K562 (cell line): ENCODE measurements around the gene REX1BD. TPM values are rescaled to one million over a fixed set of nuclear protein-coding genes. Genes with fewer than 3 reads are reported as not detected.

Experiments used
- ARHGAP35 ChIP-seq: fragments of 450-650 bp; IDR thresholded peaks from 2 replicates; pipeline ENCODE4 v1.6.1; 2018; ENCODE audit not compliant: partially characterized antibody
- KAT8 ChIP-seq: fragments of 450-650 bp; IDR thresholded peaks from 2 replicates; pipeline ENCODE4 v1.6.1; 2016; ENCODE audit warnings: low read depth, mild to moderate bottlenecking
- MBD2 ChIP-seq: sonication (generic); IDR thresholded peaks from 2 replicates; pipeline ENCODE4 v1.6.1; 2016; ENCODE audit warnings: low read depth, borderline replicate concordance
- NR2F6 ChIP-seq: fragments of 450-650 bp; formaldehyde crosslinking; IDR thresholded peaks from 2 replicates; pipeline ENCODE4 v1.4.0; 2020; ENCODE audit warnings: mild to moderate bottlenecking
- PTBP1 ChIP-seq: fragments of 200-400 bp; formaldehyde crosslinking; IDR thresholded peaks from 2 replicates; pipeline ENCODE4 v1.6.1; 2017; ENCODE audit warnings: low read depth, low read length
- RBBP5 ChIP-seq: fragments of 200-600 bp; sonication (generic); IDR thresholded peaks from 2 replicates; pipeline ENCODE4 v1.6.1; 2012; ENCODE audit warnings: borderline replicate concordance, mild to moderate bottlenecking, low read length, control low read depth, inconsistent platforms; ENCODE audit not compliant: insufficient read depth, poor library complexity, severe bottlenecking
- SMAD1 ChIP-seq: fragments of 150-350 bp; IDR thresholded peaks from 2 replicates; pipeline ENCODE4 v1.6.1; 2014; ENCODE audit warnings: low read length, low read depth; ENCODE audit not compliant: partially characterized antibody
- STAT5B ChIP-seq: fragments of 250-450 bp; sonication (Bioruptor Pico); IDR thresholded peaks from 2 replicates; pipeline ENCODE4 v1.8.0; 2021; ENCODE audit warnings: mild to moderate bottlenecking, inconsistent platforms
- ZC3H4 ChIP-seq: sonication (generic); formaldehyde crosslinking; IDR thresholded peaks from 2 replicates; pipeline ENCODE4 v1.9.0; 2021; ENCODE audit warnings: missing genetic modification reagents, borderline replicate concordance
- ZNF586 ChIP-seq: fragments of 450-650 bp; formaldehyde crosslinking; conservative IDR thresholded peaks from 2 replicates; pipeline ENCODE4 v1.4.0; 2020; ENCODE audit warnings: mild to moderate bottlenecking, moderate library complexity
- polyA plus RNA-seq, 8 experiments: library from polyadenylated mRNA; depleted of rRNA in 4 of 8; stranded (reverse) in 5 of 8; unstranded in 3 of 8; fragments of >200 nt; fragmentation: Nextera tagmentation in 2 of 8; fragmentation: Illumina TruSeq in 1 of 8; extraction: Ambion mirVana in 2 of 8; extraction: Trizol in 1 of 8; gene quantifications; 2 replicates each; pipeline versions ENCODE4 v1.2.1 to v1.2.3, GENCODE V29; 2011 to 2014; ENCODE audit warnings: inconsistent platforms in 1 of 8, missing spikeins in 1 of 8
- total RNA-seq, 7 experiments: library from RNA; depleted of rRNA in 6 of 7; stranded (reverse); fragments of >200 nt in 6 of 7; fragmentation: Illumina TruSeq in 2 of 7; extraction: Trizol in 2 of 7; gene quantifications; 2 replicates each; pipeline versions ENCODE4 v1.2.1 to v1.2.3, GENCODE V29; 2011 to 2021; ENCODE audit warnings: low replicate concordance in 1 of 7
- TF ChIP-seq, protein P1 (sequence below): fragments of 250-450 bp; sonication (Bioruptor Pico); IDR thresholded peaks from 2 replicates; pipeline ENCODE4 v1.5.0; 2021; ENCODE audit warnings: mild to moderate bottlenecking, borderline replicate concordance
- TF ChIP-seq, protein P2 (sequence below): fragments of 200-800 bp; sonication (Bioruptor generic); IDR thresholded peaks from 2 replicates; pipeline ENCODE4 v1.6.1; 2016; ENCODE audit warnings: missing genetic modification characterization, missing compliant biosample characterization
- TF ChIP-seq, protein P3 (sequence below): fragments of 450-650 bp; formaldehyde crosslinking; IDR thresholded peaks from 2 replicates; pipeline ENCODE4 v1.4.0; 2020; ENCODE audit warnings: mild to moderate bottlenecking, mixed read lengths
- TF ChIP-seq, protein P4 (sequence below): fragments of 450-650 bp; formaldehyde crosslinking; IDR thresholded peaks from 2 replicates; pipeline ENCODE4 v1.4.0; 2020; ENCODE audit warnings: mild to moderate bottlenecking

REX1BD gene
- total and polyA plus RNA-seq, 9 of the 15 experiments (the other 6 are each of a cell fraction or from before 2014, with no cell fraction given): 1.9 to 136 (median 13.8) TPM

DNA sequence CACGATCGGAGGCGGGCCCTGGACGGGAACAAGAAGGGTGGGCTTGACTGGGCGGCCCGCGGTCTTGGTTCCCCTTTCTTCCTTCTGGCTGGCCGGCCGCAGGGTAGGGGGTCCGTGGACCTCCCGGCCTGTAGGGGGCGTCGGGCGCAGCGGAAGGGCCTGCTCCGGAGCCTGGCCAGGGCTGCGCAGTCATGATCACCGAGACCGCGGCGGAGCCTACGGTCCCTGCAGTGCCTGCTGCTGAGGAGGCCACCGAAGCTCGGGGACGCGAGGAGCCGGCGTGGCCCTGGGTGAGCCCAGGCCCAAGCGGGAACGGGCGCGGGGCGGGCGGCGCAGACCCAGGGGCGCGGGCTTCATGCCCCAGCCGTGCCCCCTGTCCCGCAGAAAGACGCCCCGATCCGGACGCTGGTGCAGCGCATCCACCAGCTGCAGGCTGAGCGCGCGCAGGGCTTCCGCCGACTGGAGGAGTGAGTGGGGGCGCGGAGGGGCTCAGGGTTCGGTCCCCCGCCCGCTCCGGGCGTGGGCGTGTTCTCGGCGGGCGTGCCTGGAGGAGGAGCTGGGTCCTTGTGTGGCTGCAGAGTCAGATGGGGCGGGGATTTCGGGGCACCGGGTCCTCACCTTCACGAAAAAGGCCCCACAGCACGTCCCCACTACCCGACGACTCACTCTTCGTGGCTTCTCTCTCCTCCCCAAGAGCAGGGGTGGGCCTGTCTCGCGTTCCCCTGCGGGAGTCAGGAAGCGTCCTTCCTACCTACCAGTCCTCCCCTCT, at the start of gene REX1BD (continued):
- TF ChIP-seq SMAD1: no peak
- TF ChIP-seq, protein P1, sequence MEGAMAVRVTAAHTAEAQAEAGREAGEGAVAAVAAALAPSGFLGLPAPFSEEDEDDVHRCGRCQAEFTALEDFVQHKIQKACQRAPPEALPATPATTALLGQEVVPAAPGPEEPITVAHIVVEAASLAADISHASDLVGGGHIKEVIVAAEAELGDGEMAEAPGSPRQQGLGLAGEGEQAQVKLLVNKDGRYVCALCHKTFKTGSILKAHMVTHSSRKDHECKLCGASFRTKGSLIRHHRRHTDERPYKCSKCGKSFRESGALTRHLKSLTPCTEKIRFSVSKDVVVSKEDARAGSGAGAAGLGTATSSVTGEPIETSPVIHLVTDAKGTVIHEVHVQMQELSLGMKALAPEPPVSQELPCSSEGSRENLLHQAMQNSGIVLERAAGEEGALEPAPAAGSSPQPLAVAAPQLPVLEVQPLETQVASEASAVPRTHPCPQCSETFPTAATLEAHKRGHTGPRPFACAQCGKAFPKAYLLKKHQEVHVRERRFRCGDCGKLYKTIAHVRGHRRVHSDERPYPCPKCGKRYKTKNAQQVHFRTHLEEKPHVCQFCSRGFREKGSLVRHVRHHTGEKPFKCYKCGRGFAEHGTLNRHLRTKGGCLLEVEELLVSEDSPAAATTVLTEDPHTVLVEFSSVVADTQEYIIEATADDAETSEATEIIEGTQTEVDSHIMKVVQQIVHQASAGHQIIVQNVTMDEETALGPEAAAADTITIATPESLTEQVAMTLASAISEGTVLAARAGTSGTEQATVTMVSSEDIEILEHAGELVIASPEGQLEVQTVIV (CRISPR knock-in tag): no peak
- TF ChIP-seq, protein P2, sequence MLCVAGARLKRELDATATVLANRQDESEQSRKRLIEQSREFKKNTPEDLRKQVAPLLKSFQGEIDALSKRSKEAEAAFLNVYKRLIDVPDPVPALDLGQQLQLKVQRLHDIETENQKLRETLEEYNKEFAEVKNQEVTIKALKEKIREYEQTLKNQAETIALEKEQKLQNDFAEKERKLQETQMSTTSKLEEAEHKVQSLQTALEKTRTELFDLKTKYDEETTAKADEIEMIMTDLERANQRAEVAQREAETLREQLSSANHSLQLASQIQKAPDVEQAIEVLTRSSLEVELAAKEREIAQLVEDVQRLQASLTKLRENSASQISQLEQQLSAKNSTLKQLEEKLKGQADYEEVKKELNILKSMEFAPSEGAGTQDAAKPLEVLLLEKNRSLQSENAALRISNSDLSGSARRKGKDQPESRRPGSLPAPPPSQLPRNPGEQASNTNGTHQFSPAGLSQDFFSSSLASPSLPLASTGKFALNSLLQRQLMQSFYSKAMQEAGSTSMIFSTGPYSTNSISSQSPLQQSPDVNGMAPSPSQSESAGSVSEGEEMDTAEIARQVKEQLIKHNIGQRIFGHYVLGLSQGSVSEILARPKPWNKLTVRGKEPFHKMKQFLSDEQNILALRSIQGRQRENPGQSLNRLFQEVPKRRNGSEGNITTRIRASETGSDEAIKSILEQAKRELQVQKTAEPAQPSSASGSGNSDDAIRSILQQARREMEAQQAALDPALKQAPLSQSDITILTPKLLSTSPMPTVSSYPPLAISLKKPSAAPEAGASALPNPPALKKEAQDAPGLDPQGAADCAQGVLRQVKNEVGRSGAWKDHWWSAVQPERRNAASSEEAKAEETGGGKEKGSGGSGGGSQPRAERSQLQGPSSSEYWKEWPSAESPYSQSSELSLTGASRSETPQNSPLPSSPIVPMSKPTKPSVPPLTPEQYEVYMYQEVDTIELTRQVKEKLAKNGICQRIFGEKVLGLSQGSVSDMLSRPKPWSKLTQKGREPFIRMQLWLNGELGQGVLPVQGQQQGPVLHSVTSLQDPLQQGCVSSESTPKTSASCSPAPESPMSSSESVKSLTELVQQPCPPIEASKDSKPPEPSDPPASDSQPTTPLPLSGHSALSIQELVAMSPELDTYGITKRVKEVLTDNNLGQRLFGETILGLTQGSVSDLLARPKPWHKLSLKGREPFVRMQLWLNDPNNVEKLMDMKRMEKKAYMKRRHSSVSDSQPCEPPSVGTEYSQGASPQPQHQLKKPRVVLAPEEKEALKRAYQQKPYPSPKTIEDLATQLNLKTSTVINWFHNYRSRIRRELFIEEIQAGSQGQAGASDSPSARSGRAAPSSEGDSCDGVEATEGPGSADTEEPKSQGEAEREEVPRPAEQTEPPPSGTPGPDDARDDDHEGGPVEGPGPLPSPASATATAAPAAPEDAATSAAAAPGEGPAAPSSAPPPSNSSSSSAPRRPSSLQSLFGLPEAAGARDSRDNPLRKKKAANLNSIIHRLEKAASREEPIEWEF (CRISPR knock-in tag): no peak
- no peak for TF ChIP-seq NR2F6 (CRISPR knock-in tag)
- TF ChIP-seq KAT8: no peak
- no peak; the same call in 1 of the 2 replicates for TF ChIP-seq ZC3H4 (CRISPR knock-in tag)
- peak; percentile 80 for TF ChIP-seq RBBP5
- TF ChIP-seq PTBP1: peak; percentile 91
- TF ChIP-seq, protein P3, sequence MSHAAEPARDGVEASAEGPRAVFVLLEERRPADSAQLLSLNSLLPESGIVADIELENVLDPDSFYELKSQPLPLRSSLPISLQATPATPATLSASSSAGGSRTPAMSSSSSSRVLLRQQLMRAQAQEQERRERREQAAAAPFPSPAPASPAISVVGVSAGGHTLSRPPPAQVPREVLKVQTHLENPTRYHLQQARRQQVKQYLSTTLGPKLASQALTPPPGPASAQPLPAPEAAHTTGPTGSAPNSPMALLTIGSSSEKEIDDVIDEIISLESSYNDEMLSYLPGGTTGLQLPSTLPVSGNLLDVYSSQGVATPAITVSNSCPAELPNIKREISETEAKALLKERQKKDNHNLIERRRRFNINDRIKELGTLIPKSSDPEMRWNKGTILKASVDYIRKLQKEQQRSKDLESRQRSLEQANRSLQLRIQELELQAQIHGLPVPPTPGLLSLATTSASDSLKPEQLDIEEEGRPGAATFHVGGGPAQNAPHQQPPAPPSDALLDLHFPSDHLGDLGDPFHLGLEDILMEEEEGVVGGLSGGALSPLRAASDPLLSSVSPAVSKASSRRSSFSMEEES (CRISPR knock-in tag): no peak
- TF ChIP-seq ARHGAP35: no peak
- TF ChIP-seq, protein P4, sequence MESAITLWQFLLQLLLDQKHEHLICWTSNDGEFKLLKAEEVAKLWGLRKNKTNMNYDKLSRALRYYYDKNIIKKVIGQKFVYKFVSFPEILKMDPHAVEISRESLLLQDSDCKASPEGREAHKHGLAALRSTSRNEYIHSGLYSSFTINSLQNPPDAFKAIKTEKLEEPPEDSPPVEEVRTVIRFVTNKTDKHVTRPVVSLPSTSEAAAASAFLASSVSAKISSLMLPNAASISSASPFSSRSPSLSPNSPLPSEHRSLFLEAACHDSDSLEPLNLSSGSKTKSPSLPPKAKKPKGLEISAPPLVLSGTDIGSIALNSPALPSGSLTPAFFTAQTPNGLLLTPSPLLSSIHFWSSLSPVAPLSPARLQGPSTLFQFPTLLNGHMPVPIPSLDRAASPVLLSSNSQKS (CRISPR knock-in tag): no peak
- peak; percentile 23; the same call in 1 of the 2 replicates for TF ChIP-seq MBD2
- no peak for TF ChIP-seq STAT5B (CRISPR knock-in tag)
- no peak for TF ChIP-seq ZNF586
